Fibroblast of mammary gland (primary cell): ENCODE data around the gene ATG7.

Source experiments
- DNase-seq: peaks from one replicate; pipeline ENCODE4 v3.0.0-alpha.2; 2010; ENCODE audit warnings: low read depth
- H3K4me3 ChIP-seq: 2 replicates; pipeline ENCODE4 v1.5.1; 2011; ENCODE audit warnings: low read depth, mild to moderate bottlenecking, low read length, moderate library complexity; ENCODE audit not compliant: control insufficient read depth
- CTCF ChIP-seq: conservative IDR thresholded peaks from 2 replicates; pipeline ENCODE4 v1.5.1; 2011; ENCODE audit warnings: low read depth, low read length, inconsistent platforms; ENCODE audit not compliant: control insufficient read depth, insufficient read depth

Gene ATG7

DNA sequence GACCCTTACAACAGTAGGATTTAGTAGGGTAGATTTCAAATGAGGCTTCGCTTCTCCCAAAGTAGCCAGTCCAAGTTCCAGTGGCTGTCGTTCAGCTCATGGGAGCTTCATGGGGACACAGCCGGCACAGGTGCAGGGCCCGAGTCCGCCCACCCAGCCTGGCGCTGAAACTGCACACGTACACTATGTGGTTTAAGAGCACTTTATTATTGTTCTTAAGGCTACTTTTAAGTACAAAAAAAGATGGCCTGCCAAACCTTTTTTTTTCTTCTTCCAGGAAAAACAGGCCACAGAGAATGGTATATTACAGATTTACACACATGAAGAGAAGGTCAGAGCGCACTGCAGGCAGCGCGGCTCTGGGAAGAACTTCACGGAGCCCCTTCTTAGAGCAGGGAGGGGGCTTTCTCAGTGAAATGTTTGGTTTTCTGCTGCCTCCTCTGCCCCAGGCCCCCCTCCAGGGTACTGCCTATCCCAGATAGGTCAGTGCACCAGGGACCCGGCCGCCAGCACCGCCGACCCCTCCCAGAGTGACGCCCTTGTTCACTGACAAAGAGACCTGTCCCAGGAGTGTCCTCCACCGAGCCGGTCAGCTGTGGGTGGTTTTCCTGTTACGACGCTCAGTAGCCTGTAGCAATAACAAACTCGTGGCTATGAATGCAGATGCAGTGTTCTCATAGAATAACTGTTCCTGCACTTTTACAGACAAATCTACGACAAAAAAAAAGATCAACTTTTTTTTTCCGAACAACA lies 283.9 kb downstream of the ATG7 start:
- no peak for TF ChIP-seq CTCF
- no peak overlapping the region for H3K4me3 ChIP-seq
- DNase-seq, result no peak

DNA sequence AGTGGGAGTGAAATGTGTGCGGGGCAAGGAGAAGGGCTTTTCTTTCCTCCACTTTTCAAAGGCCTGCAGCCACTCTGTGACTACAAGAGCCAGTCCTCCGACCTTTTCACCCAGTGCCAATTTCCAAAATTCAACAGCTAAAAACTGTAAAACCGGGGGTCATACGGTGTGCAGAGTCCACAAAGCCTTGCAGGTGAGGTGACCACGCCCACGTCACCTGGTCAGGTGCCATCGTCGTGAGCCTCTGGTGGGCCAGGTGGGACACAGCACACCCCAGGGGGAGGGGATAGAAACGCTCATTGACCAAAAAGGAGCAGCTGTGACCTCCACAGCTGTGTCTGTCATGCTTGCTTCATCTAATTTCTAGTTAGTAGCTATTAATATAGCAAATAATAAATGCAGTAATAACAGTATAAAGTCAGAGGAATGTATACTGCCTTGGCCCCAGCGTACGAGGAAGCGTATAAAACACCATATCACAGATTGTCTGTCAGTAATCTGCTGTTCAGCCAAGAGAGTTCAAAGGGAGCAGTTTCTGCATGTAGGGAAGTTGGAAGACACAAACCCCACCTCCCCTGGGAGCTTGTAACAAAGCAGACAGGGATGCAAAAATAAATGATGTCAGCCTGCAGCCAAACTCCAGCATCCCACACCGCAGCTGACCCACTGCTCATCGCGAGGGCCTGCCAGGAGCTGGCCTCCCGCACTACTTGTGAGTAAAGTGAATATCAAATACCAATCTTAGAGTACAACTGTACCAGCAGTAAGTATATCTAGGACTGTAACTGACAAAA lies 284.9 kb downstream of the ATG7 start:
- no peak for TF ChIP-seq CTCF
- H3K4me3 ChIP-seq, result no peak overlapping the region
- peak; percentile 96 for DNase-seq

DNA sequence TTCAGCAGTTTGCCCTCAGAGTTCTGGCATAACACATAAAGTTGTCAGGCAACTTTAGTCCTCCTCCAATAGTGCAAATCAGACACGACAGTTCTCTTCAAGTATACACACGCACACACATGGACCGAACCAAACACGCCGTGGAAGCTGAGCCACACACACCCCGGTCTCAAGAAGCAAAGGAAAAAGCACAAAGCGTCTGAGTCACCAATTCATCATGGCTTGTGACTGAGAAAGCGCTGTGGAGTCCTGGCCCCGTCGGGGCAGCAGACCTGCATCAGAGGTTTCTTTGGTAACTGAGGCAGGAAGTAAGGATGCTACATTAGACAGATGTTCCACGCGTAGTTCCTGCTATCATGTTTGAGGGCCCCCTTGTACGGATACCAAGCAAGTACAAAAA lies 285.8 kb downstream of the ATG7 start:
- no peak for TF ChIP-seq CTCF
- peak; percentile 95 for DNase-seq
- no peak overlapping the region for H3K4me3 ChIP-seq

- no peak overlapping the region for H3K4me3 ChIP-seq
- no peak for TF ChIP-seq CTCF
- DNase-seq, result no peak
Observed at GRCh38 chr3:11558411-11558903, 286.3 kb downstream of the ATG7 start.

- H3K4me3 ChIP-seq, result no peak overlapping the region
- no peak for TF ChIP-seq CTCF
- DNase-seq, result no peak
Observed at GRCh38 chr3:11558918-11559815, 287.0 kb downstream of the ATG7 start.
